Testis (tissue), 2 donors: ENCODE data around the gene CRHR2.

ENCODE experiments used
- POLR2A ChIP-seq: fragments of 450-650 bp; IDR thresholded peaks from one replicate; pipeline ENCODE4 v1.6.1; 2017; ENCODE audit warnings: antibody characterized with exemption, mild to moderate bottlenecking, moderate library complexity
- TF ChIP-seq, protein P1 (sequence below), 3 experiments: fragments of 450-650 bp in 2 of 3; fragments of 200-600 bp in 1 of 3; sonication (generic) in 1 of 3; IDR thresholded peaks; one replicate each; pipeline ENCODE4 v1.5.1; 2016 to 2019; ENCODE audit warnings: antibody characterized with exemption in 3 of 3, mild to moderate bottlenecking in 2 of 3, moderate library complexity in 1 of 3

DNA sequence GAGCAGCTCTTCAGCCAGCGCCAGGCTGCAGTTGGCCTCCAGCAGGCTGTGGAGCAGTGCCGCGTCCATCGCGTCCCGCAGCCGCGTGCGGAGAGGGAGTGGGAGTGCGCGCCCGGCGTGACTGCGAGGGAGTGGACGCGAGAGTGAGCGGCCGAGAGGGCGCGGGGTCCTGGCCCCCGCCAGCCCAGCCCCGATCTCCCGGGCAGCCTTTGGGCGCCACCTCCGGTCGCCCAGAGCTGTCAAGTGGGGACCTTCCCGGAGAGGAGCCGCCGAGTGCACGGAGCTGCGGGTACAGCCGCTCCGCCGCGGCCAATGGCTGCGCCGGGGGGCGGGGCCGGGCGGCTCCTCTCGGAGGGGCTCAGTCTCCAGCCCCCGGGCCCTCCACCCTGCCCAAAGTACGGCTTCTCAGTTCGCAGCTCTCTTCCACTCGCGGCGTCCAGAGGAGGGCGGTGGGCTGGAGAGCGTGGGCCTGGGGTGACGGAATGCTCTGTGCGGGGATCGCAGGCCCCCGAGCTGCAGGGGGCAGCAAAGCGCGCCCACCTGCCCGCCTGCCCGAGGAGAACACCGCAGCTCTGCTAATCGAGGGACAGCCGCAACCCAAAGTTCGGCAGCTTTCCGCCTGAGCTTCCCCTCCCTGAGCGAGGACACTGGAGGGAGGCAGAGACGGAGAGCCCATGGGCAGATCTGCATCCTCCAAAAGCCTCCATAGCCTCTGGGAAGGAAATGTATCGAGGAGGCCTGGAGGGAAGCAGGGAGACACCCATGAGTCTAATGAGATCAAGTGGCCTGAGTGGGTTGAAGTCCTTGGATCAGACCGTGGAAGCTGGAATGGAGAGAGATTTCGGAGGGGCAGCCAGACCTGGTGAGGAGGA, at the start of gene CRHR2:
- TF ChIP-seq, protein P1, sequence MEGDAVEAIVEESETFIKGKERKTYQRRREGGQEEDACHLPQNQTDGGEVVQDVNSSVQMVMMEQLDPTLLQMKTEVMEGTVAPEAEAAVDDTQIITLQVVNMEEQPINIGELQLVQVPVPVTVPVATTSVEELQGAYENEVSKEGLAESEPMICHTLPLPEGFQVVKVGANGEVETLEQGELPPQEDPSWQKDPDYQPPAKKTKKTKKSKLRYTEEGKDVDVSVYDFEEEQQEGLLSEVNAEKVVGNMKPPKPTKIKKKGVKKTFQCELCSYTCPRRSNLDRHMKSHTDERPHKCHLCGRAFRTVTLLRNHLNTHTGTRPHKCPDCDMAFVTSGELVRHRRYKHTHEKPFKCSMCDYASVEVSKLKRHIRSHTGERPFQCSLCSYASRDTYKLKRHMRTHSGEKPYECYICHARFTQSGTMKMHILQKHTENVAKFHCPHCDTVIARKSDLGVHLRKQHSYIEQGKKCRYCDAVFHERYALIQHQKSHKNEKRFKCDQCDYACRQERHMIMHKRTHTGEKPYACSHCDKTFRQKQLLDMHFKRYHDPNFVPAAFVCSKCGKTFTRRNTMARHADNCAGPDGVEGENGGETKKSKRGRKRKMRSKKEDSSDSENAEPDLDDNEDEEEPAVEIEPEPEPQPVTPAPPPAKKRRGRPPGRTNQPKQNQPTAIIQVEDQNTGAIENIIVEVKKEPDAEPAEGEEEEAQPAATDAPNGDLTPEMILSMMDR (IDR thresholded peaks at IDR 0.05): peak in 1 of 3 experiments; percentile 12
- no peak for TF ChIP-seq POLR2A
